ENCODE measurements around the gene LCP2.

LCP2 gene

GRCh38 chr5:170314541-170315095 lies 17.0 kb upstream of the LCP2 start:
- no peak for DNase-seq

- DNase-seq = no peak
Observed at GRCh38 chr5:170313816-170314215, 16.2 kb upstream of the LCP2 start.

DNA sequence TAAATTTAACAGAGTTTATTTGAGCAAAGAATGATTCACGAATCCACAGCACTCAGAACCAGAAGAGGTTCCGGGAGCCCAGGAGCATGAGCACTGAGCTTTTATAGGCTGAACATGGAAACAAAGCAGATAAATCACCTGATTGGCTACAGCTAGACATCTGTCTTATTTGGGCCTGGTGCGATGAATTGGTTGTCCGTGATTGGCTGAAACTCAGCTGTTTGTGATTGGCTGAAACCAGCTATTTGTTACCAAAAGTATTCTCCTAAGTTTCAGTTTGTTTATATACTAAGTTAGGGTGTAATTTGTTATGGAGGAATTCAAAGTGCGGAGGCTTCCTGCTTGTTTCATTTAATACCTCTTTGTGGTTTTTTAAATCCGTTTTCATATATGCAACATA lies 15.8 kb upstream of the LCP2 start:
- no peak for DNase-seq

DNA sequence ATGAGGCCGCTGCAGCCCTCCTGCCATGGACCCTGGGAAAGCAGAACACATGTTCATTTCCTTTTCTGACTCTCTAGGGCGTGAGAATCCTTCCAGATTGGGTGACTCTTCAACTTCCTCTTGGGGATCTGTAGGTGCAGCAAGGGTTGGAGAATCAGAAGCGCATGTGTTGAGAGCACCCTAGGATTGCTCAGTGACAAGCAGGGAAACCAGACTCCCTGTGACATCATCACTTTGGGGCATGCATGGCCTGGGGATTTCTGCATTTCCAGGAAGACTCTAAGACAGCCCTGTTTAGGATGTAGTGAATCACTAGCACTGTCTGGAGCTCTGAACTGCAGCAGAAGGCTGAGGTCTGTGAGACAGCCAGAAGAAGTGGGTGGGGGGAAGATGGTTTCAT lies 15.1 kb upstream of the LCP2 start:
- no peak for DNase-seq

DNA sequence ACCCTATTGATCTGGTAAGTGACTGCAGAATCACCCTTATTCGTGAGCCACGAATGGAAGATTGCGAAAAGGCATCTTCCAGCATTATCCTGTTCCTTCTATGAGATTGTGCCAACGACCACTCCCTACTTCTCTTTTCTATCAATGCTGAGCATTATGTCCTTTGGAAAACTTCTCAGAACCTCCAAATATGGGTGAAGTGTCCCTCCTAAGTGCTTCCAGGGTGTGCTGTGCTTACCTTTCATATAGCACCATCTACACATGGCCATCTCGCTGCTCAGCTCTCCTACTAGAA lies 14.7 kb upstream of the LCP2 start:
- no peak for DNase-seq

- DNase-seq = no peak
Observed at GRCh38 chr5:170311511-170312300, 14.1 kb upstream of the LCP2 start.

GRCh38 chr5:170310256-170310926 lies 12.8 kb upstream of the LCP2 start:
- no peak for DNase-seq

GRCh38 chr5:170308686-170309085 lies 11.1 kb upstream of the LCP2 start:
- no peak for DNase-seq

DNA sequence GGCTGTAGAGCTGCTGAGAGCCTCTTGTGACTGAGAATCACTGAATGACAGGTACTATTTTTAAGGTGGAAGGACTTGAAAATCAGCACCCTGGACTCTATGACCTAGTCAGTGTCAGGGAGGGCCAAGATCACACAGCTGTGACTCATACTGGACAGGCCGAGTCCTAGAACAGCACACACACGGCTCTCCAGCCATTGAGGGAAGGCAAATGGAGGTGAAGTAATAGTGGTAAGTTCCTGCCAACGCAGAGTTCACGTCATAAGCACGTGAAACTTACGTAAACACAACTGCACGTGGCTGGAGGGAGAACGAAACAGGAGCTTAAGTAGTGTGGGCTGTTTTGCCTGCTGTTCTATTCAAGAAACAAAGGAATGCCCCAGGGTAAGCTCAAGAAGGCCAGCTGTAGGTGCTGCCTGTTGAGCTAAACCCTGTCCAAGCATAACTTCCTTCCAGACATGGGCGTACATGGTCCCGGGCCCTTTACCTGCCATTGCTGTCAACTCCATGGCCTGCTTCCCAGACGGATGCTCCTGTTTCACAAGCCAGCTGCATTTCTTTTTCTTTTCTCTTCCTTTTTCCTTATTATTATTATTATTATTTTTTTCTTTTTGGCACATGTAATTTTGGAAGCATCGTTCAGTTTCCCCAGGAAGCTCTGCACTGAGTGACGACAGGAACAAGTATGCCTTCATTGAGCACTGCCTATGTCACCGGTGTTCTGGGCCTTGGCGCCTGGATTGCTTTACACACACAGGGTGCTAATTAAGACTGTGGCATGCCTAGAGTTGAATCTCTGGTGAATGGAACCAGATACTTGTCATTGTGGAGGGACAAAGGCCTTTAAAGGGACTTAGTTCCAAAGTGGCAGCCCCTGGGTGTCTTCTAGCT lies 10.2 kb upstream of the LCP2 start:
- no peak for DNase-seq

DNA sequence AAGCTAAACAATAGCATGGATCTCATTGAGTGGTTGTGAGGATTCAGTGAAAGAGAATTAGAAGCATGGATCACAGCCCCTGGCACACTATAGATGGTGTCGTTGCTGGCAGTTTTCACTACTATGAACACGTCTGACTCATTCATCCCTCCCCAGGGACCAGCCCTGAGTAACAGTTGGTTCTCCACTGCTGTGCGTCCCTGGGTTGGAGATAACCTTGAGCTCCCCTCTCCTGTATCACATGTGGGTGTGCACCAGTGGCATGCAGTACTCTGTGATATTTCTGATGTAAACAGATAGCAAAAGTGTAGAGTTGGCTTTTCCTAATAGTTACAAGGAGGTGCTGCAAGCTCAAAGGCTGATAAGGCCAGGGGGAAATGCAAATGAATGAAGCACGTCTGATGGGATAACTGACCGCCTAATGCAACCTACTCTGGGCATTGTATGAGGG lies 8.8 kb upstream of the LCP2 start:
- no peak for DNase-seq

DNA sequence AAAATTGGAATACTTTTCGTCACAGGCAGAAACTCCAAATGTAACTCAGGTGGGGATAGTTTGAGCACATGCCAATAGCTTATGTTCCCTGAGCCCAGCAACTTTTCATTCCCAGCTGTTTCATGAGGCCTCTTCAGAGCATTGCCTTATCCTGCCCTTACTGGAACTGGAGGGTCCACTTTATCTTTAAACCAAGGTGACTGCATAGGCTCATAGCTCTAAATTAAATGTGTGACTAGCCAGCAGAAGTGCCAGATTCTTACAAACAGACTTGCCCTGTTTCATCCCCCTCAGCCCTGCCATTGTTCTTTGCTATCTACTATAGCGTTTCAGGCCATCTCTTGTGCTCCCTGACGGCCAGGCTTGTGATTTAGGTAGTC lies 8.1 kb upstream of the LCP2 start:
- DNase-seq = no peak

DNA sequence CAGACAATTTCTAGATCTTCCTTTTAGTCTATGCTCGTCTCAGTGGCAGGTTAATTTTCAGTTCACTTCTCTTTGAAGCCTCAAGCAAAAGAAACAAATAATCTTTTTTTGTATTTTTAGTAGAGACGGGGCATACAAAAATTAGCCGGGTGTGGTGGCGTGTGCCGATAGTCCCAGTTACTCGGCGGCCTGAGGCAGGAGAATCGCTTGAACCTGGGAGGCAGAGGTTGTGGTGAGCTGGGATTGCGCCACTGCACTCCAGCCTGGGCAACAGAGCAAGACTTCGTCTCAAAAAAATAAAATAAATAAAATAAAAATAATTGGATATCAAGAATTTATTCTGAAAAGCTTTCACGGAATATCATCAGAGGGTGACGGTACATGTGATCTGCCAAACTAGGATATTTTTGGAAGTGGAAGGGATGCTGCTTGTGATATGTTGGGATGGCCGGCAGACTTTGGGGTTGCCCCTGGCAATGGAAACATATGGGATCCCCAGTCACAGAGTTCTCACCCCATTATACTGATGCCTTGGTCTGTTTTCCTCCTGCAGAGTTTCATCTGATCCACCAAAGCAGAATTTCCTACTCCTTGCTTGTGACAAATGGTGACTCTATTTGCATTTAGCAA lies 7.6 kb upstream of the LCP2 start:
- no peak for DNase-seq

DNA sequence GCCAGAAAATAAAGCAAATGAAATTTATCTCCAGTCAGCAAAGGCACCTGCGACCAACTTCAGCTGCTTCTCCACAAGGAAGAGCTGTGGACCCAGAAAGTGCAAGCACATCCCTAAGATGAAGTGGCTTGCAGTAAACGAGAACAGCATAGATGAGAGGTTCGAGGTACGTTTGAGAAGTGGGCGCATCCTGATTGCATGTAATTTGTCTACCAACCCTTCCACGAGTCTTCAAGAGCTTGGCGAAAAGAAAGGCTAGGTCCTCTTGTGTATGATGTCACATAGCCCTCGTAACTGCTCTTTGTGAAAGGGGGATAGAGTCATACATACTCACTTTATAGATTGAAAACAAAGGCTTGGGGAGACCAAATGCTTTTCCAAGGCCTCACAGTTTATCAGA lies 6.0 kb upstream of the LCP2 start:
- DNase-seq = no peak

DNA sequence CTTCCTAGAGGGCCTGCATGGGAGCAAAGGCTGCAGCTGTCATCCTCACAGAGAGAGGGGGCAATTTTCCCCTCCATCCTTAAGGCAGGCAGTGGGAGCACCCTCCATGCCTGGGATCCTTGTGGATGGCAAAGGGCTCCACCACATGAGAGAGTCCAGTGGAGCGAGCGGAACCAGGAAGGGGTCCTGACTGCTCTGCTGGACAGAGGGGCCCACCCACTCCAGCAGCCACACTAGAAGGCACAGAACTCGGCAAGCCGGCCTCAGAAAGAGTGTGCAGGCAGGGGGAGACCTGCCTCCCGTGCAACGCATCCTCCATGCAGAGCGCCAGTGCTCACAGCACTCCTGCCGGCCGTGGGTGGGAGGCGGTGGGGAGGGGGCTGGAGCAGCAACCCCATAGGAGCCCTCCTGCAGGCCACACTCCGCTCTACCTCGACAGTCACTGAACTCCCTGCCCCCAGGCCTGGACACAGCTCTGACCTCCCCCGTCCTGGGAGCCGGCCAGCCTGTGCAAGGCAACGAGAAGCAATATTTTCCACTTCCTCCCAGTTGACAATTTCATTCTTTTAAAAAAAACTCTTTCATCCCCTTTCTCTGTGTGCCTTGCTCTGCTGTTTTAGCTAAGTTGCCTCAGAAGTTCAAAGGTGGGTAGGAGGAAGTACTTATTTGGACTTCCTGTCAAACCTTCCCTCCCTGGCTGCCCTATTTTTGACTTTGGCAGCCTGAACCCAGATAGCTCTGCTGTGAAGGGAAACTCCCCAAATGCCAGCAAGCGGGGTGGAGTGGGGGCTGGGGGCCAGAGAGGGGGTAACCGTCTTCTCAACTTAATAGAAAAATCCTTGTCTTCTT lies 5.3 kb upstream of the LCP2 start:
- no peak for DNase-seq

DNA sequence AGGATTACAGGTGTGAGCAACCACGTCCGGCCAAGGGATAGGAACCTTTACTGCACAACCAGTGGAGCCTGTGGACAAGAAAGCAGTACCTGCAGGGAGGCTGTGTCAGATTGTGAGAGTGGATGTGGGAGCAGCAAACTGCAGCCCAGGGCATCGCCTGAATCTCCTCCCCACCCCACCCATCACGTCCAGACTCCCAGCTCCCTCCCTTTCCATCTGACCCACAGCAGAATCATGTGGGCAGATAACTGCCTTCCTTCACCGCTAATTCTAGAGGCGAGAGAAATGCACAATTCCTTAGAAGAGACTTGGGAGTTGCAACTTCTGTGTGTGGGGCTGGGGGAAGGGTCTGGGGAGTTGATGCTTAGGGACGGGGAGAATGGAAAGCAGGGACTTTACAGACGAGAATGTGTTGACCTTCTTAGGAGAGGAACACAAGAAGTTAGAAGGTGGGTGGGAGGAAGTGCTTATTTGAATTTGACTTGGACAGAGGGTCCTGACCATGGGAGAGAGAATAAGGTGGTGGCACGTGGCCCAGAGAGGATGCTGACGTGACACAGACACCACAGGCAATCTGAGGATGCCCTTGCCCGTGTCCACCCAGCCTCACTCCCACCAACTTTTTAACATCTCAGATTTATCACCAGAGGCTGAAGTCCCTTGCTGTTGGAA lies 4.5 kb upstream of the LCP2 start:
- no peak for DNase-seq

DNA sequence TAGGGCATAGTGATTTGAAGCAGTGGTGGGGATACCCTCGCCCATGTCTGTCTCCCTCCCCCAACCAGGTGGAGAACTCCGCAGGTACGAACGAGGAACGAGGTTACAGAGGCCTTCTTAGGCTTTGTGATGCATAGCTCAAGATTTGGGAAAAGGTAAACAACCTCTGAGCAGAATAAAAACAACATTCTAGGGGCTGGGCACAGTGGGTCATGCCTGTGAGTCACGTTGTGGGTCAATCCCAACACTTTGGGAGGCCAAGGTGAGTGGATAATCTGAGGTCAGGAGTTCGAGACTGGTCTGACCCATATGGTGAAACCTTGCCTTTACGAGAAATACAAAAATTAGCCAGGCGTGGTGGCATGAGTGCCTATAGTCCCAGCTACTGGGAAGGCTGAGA lies 3.6 kb upstream of the LCP2 start:
- DNase-seq = no peak

GRCh38 chr5:170300361-170301013 lies 2.9 kb upstream of the LCP2 start:
- DNase-seq = no peak

DNA sequence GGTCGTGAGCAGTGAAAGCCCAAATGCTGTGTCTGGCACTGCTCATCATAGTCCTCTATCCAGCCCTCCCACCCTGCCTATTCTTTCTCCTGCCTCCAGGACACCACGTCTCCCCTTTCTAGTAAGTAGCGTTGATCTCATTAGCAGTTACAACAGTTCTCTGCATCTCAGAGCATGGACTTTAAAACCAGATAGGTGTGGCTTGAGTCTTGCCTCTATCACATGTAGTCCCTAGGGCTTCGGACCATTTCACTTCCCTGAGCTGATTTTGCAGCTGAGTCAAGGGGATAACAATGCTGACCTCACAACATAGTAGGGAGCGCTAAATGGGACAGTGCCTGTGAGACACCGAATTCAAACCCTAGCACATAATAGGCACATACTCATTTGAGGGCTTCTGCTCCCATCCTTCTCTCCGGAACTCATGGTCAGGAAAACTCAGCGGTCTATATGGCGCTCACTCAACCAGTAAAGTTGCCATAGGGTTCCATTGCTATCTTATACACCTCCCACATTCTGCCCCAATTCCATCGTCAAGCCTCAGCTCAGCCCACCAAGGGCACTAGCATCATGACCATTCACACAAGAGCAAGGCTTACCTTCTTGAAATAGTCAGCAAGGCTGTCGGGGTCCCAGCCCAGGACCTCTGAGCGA lies 515 bp downstream of the LCP2 start:
- no peak for DNase-seq

GRCh38 chr5:170296036-170296934 lies 1.3 kb downstream of the LCP2 start:
- DNase-seq = no peak
